Esophagus muscularis mucosa (tissue), 3 donors: Measurements from ENCODE around the gene PIAS4.

Experiments used
- POLR2A ChIP-seq: fragments of 450-650 bp; IDR thresholded peaks from one replicate; pipeline ENCODE4 v1.6.1; 2017; ENCODE audit warnings: antibody characterized with exemption, moderate library complexity, mild to moderate bottlenecking, low read depth
- TF ChIP-seq, protein P1 (sequence below), 3 experiments: fragments of 200-600 bp in 2 of 3; fragments of 450-650 bp in 1 of 3; sonication (generic) in 2 of 3; IDR thresholded peaks; one replicate each; pipeline ENCODE4 v1.5.1; 2017 to 2019; ENCODE audit warnings: antibody characterized with exemption in 3 of 3, mild to moderate bottlenecking in 2 of 3, moderate library complexity in 1 of 3

DNA sequence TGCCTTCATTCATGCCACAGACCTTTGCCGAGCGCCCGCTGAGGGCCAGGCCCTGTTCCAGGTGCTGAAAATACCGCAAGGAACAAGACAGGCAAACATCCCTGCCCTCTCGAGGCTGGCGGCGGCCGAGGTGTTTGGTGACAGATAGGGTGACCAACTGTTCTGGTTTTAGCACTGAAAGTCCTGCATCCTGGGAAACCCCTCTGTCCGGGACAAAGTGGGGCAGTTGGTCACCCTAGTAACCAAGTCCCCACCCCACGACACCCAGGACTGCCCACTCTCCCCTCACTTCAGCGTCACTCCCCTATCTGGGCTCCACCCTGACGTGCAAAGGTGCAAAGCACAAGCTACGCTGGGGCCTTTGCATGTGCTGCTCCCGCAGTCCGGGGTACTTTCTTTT lies 41.9 kb downstream of the PIAS4 start:
- TF ChIP-seq, protein P1, sequence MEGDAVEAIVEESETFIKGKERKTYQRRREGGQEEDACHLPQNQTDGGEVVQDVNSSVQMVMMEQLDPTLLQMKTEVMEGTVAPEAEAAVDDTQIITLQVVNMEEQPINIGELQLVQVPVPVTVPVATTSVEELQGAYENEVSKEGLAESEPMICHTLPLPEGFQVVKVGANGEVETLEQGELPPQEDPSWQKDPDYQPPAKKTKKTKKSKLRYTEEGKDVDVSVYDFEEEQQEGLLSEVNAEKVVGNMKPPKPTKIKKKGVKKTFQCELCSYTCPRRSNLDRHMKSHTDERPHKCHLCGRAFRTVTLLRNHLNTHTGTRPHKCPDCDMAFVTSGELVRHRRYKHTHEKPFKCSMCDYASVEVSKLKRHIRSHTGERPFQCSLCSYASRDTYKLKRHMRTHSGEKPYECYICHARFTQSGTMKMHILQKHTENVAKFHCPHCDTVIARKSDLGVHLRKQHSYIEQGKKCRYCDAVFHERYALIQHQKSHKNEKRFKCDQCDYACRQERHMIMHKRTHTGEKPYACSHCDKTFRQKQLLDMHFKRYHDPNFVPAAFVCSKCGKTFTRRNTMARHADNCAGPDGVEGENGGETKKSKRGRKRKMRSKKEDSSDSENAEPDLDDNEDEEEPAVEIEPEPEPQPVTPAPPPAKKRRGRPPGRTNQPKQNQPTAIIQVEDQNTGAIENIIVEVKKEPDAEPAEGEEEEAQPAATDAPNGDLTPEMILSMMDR (IDR thresholded peaks at IDR 0.05) = no peak
- no peak for TF ChIP-seq POLR2A
